Endothelial cell of hepatic sinusoid (primary cell): ENCODE data around the gene IGF2BP3.

Source experiments
- in situ Hi-C: cut with HindIII; loops from 2 replicates; pipeline ENCODE4 v1.10.0; 2017; ENCODE audit warnings: low sequenced_read_pairs

The IGF2BP3 gene

GRCh38 chr7:23273141-23273599 lies 197.1 kb downstream of the IGF2BP3 start:
- in situ Hi-C loops = loop anchor here (5.0 to 25.0 kb wide), 2 partner anchors 69 to 439 kb away; partner anchors contain the start of gene STK31

GRCh38 chr7:23272275-23272674 lies 198.0 kb downstream of the IGF2BP3 start:
- in situ Hi-C loops = loop anchor here (5.0 to 25.0 kb wide), 2 partner anchors 70 to 440 kb away; partner anchors contain the start of gene STK31

GRCh38 chr7:23268746-23269145 lies 201.5 kb downstream of the IGF2BP3 start:
- in situ Hi-C loops = loop anchor here (10.0 to 25.0 kb wide), 2 partner anchors 74 to 444 kb away; partner anchors contain the start of gene STK31

GRCh38 chr7:23268167-23268566 lies 202.1 kb downstream of the IGF2BP3 start:
- in situ Hi-C loops = loop anchor here (10.0 to 25.0 kb wide), 2 partner anchors 73 to 444 kb away; partner anchors contain the start of gene STK31

- in situ Hi-C loops = loop anchor here (10.0 to 25.0 kb wide), 2 partner anchors 73 to 445 kb away; partner anchors contain the start of gene STK31
Measured at GRCh38 chr7:23267357-23267756, 202.9 kb downstream of the IGF2BP3 start.

- in situ Hi-C loops = loop anchor here (10.0 to 25.0 kb wide), 2 partner anchors 72 to 445 kb away; partner anchors contain the start of gene STK31
Measured at GRCh38 chr7:23266918-23267317, 203.4 kb downstream of the IGF2BP3 start.

GRCh38 chr7:23264916-23265458 lies 205.3 kb downstream of the IGF2BP3 start:
- in situ Hi-C loops = loop anchor here (10.0 to 25.0 kb wide), 2 partner anchors 70 to 447 kb away; partner anchors contain the start of gene STK31

- in situ Hi-C loops = loop anchor here (10.0 to 25.0 kb wide), 2 partner anchors 67 to 450 kb away; partner anchors contain the start of gene STK31
Measured at GRCh38 chr7:23261843-23262452, 208.3 kb downstream of the IGF2BP3 start.

- in situ Hi-C loops = loop anchor here (10.0 to 25.0 kb wide), 2 partner anchors 66 to 452 kb away; partner anchors contain the start of gene STK31
Measured at GRCh38 chr7:23260371-23260770, 209.9 kb downstream of the IGF2BP3 start.
